ENCODE data around the gene CCDC6.
"Not testable (repeated sequence)": the region's sequence is repeated elsewhere in the genome, so short reads cannot be mapped to it uniquely, and the experiment has no call there.

The CCDC6 gene

DNA sequence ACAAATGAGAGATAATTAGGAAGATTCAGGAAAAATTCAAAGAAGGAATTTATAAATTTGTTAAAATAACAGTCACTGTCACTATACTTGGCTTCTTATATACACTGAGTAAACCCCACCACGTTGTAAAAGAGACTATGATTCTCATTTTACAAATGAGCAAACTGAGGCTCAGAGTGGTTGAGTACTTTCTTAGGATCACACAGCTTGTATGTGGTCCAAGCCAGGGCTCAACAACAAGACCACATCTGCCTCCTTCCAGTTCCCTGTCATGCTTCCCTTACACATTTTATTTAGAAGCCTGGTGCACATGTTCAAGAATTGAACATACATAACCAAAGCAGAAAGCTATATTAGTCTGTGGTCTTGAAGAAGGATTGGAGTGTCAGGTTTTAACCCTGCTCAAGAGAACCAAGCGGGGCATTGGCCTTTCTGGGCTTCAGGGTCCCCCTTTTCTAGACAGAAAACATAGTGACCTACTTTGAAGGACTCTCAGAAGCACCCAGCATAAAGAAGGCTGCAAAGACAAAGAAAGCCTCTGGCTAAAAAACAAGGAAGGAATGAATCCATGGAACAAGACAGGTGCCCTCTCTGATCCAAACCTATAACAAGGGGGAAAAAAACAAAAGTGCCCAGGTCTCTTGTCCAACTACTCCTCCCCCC lies 153.9 kb downstream of the CCDC6 start:
- Histone ChIP-seq H3K9me3 (ENCODE audit: control insufficient read depth, low read length) (no peaks in the 10 kb centered on the region), H3K4me1 (ENCODE audit: control insufficient read depth, insufficient read depth, low read length) (no peaks in the 10 kb centered on the region), H3K27me3 (ENCODE audit: control insufficient read depth, insufficient read depth, low read length, poor library complexity, severe bottlenecking) (no peaks in the 10 kb centered on the region), H3K27ac (ENCODE audit: insufficient read depth, low read depth, low read length, poor library complexity, severe bottlenecking) (no peak overlapping the region), H3K36me3 (ENCODE audit: control insufficient read depth, insufficient read depth, low read length) (no peaks in the 10 kb centered on the region), H3K4me3 (ENCODE audit: insufficient read depth, low read depth, low read length) (no peak overlapping the region)
- 75 to 90% methylated on average over 1 to 2 of the region's 2 CpGs for WGBS, 2 experiments

DNA sequence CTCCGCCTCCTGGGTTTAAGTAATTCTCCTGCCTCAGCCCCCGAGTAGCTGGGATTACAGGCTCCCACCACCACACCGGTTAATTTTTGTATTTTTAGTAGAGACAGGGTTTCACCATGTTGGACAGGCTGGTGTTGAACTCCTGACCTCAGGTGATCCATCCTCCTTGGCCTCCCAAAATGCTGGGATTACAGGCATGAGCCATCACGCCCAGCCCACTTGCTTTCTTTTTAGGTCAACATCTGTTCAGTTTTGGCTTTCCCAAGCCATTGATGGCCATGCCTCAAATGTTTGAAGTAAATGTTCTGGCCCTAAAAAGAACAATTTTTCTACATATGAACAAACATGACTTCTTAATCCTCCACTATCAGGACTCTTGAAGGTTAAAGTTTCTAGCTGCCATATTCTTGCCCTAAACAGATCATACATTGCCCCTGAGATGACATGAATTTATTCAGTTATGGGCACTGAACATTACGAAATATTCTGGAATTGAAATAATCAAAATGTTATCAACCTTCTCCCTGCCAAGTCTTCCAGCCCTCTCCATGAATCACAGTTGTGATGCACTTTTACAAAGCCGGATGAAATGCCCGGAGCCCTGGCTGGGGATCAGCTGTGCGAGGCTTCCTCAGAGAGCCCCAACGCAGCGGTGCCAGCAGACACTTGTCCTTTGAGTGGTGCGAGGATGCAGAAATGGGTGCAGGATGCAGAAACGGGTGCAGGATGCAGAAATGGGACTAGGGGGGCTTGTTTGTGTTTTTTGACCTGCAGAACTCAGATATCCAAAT lies 156.0 kb downstream of the CCDC6 start:
- H3K27ac ChIP-seq (ENCODE audit: insufficient read depth, low read depth, low read length, poor library complexity, severe bottlenecking) = no peak overlapping the region
- no peaks in the 10 kb centered on the region for H3K27me3 ChIP-seq (ENCODE audit: control insufficient read depth, insufficient read depth, low read length, poor library complexity, severe bottlenecking)
- 89 to 90% methylated on average over 12 of the region's 12 CpGs for WGBS, 2 experiments

DNA sequence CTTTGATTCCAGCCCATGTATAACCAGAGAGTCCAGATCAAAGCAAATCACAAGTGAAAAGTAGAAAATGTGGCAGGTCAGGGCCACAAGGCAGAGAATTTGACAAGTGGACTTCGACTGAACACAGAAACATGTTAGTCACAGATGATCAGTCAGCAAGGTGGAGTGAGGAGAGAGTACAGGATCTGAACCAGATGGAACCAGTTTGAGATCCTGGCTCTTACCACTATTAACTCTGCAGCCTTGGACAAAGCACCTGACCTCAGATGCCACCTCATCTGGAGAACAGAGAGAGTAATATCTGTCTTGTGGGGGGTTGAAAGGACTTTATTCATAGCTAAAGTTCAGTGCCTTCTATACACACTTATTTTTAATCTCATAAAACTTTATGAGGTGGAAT lies 157.5 kb downstream of the CCDC6 start:
- Histone ChIP-seq H3K4me3 (ENCODE audit: insufficient read depth, low read depth, low read length) (no peak overlapping the region), H3K4me1 (ENCODE audit: control insufficient read depth, insufficient read depth, low read length) (no peaks in the 10 kb centered on the region), H3K9me3 (ENCODE audit: control insufficient read depth, low read length) (no peaks in the 10 kb centered on the region), H3K27ac (ENCODE audit: insufficient read depth, low read depth, low read length, poor library complexity, severe bottlenecking) (no peak overlapping the region), H3K27me3 (ENCODE audit: control insufficient read depth, insufficient read depth, low read length, poor library complexity, severe bottlenecking) (no peaks in the 10 kb centered on the region), H3K36me3 (ENCODE audit: control insufficient read depth, insufficient read depth, low read length) (no peaks in the 10 kb centered on the region)
- WGBS, 2 experiments = 79 to 89% methylated on average over 1 of the region's 1 CpG

More for the DNA sequence above, 156.0 kb downstream of the CCDC6 start:
- Histone ChIP-seq H3K4me1 (ENCODE audit: control insufficient read depth, insufficient read depth, low read length) (no peaks in the 10 kb centered on the region), H3K36me3 (ENCODE audit: control insufficient read depth, insufficient read depth, low read length) (no peaks in the 10 kb centered on the region), H3K9me3 (ENCODE audit: control insufficient read depth, low read length) (no peaks in the 10 kb centered on the region), H3K4me3 (ENCODE audit: insufficient read depth, low read depth, low read length) (no peak overlapping the region)

DNA sequence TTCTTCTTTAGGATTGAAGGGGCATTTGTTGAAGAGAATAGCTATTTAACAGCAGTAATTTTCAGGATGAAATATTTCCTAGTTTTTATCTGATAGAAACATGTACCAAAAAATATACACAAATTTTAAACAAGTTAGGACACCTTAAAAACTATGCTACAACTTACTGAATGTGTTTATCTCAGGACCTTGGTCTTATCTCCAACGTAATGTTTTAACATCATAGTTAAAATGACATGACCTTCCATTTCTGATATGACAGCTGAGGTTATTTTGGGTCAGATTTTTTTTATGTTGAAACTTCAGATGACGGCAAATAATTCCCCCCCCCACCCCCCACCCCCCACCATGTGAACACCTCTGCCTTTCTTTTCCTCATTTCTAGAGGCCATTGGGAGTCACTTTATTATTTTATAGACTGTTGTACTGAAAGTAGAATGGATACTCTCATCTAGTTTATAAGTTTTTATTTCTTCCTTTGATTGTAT lies 161.1 kb downstream of the CCDC6 start:
- H3K36me3 ChIP-seq (ENCODE audit: control insufficient read depth, insufficient read depth, low read length) = no peaks in the 10 kb centered on the region
- no peak overlapping the region for H3K27ac ChIP-seq (ENCODE audit: insufficient read depth, low read depth, low read length, poor library complexity, severe bottlenecking)
- no peaks in the 10 kb centered on the region for H3K9me3 ChIP-seq (ENCODE audit: control insufficient read depth, low read length)
- no peaks in the 10 kb centered on the region for H3K27me3 ChIP-seq (ENCODE audit: control insufficient read depth, insufficient read depth, low read length, poor library complexity, severe bottlenecking)
- H3K4me1 ChIP-seq (ENCODE audit: control insufficient read depth, insufficient read depth, low read length) = no peaks in the 10 kb centered on the region
- WGBS, 2 experiments = 100% methylated on average over 1 of the region's 2 CpGs
- no peak overlapping the region for H3K4me3 ChIP-seq (ENCODE audit: insufficient read depth, low read depth, low read length)

DNA sequence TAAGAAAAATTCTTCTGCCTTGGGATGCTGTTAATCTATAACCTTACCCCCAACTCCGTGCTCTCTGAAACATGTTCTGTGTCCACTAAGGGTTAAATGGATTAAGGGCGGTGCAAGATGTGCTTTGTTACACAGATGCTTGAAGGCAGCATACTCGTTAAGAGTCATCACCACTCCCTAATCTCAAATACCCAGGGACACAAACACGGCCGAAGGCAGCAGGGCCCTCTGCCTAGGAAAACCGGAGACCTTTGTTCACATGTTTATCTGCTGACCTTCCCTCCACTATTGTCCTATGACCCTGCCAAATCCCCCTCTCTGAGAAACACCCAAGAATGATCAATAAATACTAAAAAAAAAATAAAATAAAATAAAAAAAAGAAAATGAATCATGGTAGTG lies 161.6 kb downstream of the CCDC6 start:
- WGBS, 2 experiments = 79 to 86% methylated on average over 5 to 6 of the region's 6 CpGs
- H3K27ac ChIP-seq (ENCODE audit: insufficient read depth, low read depth, low read length, poor library complexity, severe bottlenecking) = not testable (repeated sequence)

DNA sequence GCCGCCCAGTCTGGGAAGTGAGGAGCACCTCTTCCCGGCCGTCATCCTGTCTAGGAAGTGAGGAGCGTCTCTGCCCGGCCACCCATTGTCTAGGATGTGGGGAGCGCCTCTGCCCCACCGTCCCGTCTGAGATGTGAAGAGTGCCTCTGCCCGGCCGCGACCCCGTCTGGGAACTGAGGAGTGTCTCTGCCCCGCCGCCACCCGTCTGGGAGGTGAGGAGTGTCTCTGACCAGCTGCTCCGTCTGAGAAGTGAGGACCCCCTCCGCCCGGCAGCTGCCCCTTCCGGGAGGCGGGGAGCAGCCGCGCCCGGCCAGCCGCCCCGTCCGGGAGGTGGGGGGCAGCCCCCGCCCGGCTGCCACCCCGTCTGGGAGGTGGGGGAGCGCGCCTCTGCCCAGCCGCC lies 162.2 kb downstream of the CCDC6 start:
- 91 to 92% methylated on average over 32 of the region's 32 CpGs for WGBS, 2 experiments
- not testable (repeated sequence) for H3K4me3 ChIP-seq (ENCODE audit: insufficient read depth, low read depth, low read length); H3K36me3 ChIP-seq (ENCODE audit: control insufficient read depth, insufficient read depth, low read length); H3K4me1 ChIP-seq (ENCODE audit: control insufficient read depth, insufficient read depth, low read length); H3K9me3 ChIP-seq (ENCODE audit: control insufficient read depth, low read length); H3K27ac ChIP-seq (ENCODE audit: insufficient read depth, low read depth, low read length, poor library complexity, severe bottlenecking); H3K27me3 ChIP-seq (ENCODE audit: control insufficient read depth, insufficient read depth, low read length, poor library complexity, severe bottlenecking)

More for the DNA sequence above, 161.6 kb downstream of the CCDC6 start:
- not testable (repeated sequence) for H3K4me3 ChIP-seq (ENCODE audit: insufficient read depth, low read depth, low read length); H3K4me1 ChIP-seq (ENCODE audit: control insufficient read depth, insufficient read depth, low read length); H3K9me3 ChIP-seq (ENCODE audit: control insufficient read depth, low read length); H3K36me3 ChIP-seq (ENCODE audit: control insufficient read depth, insufficient read depth, low read length); H3K27me3 ChIP-seq (ENCODE audit: control insufficient read depth, insufficient read depth, low read length, poor library complexity, severe bottlenecking)

DNA sequence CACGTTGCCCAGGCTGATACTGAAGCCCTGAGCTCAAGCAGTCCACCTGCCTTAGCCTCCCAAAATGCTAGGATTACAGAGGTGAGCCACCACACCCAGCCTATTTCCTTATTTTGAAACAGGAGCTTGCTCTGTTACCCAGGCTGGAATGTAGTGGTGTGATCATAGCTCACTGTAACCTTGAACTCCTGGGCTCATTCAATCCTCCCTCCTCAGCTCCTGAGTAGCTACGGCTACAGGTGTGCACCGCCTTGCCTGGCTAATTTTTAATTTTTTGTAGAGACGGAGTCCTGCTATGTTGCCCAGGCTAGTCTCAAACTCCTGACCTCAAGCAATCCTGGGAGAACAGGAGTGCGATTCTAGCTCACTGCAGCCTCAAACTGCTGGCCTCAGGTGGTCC lies 164.8 kb downstream of the CCDC6 start:
- H3K9me3 ChIP-seq (ENCODE audit: control insufficient read depth, low read length) = no peaks in the 10 kb centered on the region
- 88 to 92% methylated on average over 5 of the region's 5 CpGs for WGBS, 2 experiments
- H3K4me1 ChIP-seq (ENCODE audit: control insufficient read depth, insufficient read depth, low read length) = no peaks in the 10 kb centered on the region
- no peaks in the 10 kb centered on the region for H3K27me3 ChIP-seq (ENCODE audit: control insufficient read depth, insufficient read depth, low read length, poor library complexity, severe bottlenecking)
- H3K4me3 ChIP-seq (ENCODE audit: insufficient read depth, low read depth, low read length) = no peak overlapping the region
- no peaks in the 10 kb centered on the region for H3K36me3 ChIP-seq (ENCODE audit: control insufficient read depth, insufficient read depth, low read length)
- no peak overlapping the region for H3K27ac ChIP-seq (ENCODE audit: insufficient read depth, low read depth, low read length, poor library complexity, severe bottlenecking)

DNA sequence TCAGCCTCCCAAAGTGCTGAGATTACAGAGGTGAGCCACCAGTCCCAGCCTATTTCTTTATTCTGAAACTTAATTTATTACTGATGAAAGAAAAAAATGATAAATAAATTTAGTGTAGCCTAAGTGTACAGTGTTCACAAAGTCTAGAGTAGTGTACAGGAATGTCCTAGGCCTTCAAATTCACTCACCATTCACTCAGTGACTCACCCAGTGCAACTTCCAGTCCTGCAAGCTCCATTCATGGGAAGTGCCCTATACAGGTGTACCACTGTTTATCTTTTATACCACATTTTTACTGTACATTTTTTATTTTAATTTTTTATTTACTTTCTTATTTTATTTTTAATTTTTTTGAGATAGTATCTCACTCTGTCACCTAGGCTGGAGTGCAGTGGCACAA lies 165.3 kb downstream of the CCDC6 start:
- no peaks in the 10 kb centered on the region for H3K27me3 ChIP-seq (ENCODE audit: control insufficient read depth, insufficient read depth, low read length, poor library complexity, severe bottlenecking)
- no peak overlapping the region for H3K4me3 ChIP-seq (ENCODE audit: insufficient read depth, low read depth, low read length)
- no peaks in the 10 kb centered on the region for H3K4me1 ChIP-seq (ENCODE audit: control insufficient read depth, insufficient read depth, low read length)
- no peaks in the 10 kb centered on the region for H3K36me3 ChIP-seq (ENCODE audit: control insufficient read depth, insufficient read depth, low read length)
- H3K9me3 ChIP-seq (ENCODE audit: control insufficient read depth, low read length) = no peaks in the 10 kb centered on the region
- H3K27ac ChIP-seq (ENCODE audit: insufficient read depth, low read depth, low read length, poor library complexity, severe bottlenecking) = no peak overlapping the region
